Effector memory CD4-positive, alpha-beta T cell (primary cell): ENCODE results near the gene HOTAIR.

Experiments
- DNase-seq, 3 donors: peaks; one replicate each; pipeline ENCODE4 v3.0.0-alpha.2; 2020
- H3K27ac ChIP-seq: 2 replicates; pipeline ENCODE4 v1.7.0; 2013; ENCODE audit warnings: mild to moderate bottlenecking, low read length, moderate library complexity; ENCODE audit not compliant: insufficient read depth, poor library complexity, severe bottlenecking
- H3K27me3 ChIP-seq: replicated peaks from 2 replicates; pipeline ENCODE4 v1.7.0; 2013; ENCODE audit warnings: mild to moderate bottlenecking, low read length; ENCODE audit not compliant: insufficient read depth, control insufficient read depth, poor library complexity, severe bottlenecking
- H3K36me3 ChIP-seq: 2 replicates; pipeline ENCODE4 v1.7.0; 2013; ENCODE audit warnings: mild to moderate bottlenecking, low read length, moderate library complexity; ENCODE audit not compliant: control insufficient read depth, insufficient read depth
- H3K4me1 ChIP-seq: 2 replicates; pipeline ENCODE4 v1.7.0; 2013; ENCODE audit warnings: low read length, mild to moderate bottlenecking; ENCODE audit not compliant: control insufficient read depth, insufficient read depth, poor library complexity, severe bottlenecking
- H3K4me3 ChIP-seq: 2 replicates; pipeline ENCODE4 v1.7.0; 2013; ENCODE audit warnings: low read length, low read depth, mild to moderate bottlenecking; ENCODE audit not compliant: insufficient read depth, poor library complexity, severe bottlenecking
- H3K9me3 ChIP-seq: 2 replicates; pipeline ENCODE4 v1.7.0; 2013; ENCODE audit warnings: mild to moderate bottlenecking, low read length, moderate library complexity; ENCODE audit not compliant: control insufficient read depth

HOTAIR gene

DNA sequence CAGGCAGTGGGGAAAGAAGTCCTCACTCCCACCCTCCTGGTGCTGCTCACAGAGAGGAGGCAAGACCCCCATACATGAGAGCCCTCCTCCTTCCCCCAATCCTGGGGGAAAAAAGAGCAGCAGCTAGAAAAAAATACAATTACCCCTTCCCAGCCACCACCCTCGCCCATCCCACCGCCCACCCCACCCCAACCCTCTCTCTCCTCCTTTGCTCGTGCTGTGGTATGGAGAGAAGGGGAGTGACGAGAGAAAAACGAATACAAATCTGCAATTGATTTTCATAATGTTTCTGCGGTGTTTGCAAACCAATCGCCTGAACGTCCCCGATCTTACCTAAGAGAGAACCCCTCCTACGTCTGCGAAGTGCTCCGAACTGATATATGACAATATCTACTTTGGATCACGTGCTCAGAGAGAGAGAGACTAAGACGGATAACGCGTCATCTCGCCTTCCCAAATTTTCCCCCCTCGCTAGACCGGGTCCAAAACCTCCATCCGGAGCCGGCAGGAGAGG lies 2.0 kb downstream of the HOTAIR start, which contains the start of gene HOXC11:
Gene HOXC11, plus strand, starts transcription at position 405 of the 514 bp plus-strand sequence. CDS start 116 bp downstream, outside the sequence.
- H3K4me3 ChIP-seq: no peak within 1 kb of the TSS
- DNase-seq: no peak
- no peaks in the 10 kb centered on the region for H3K9me3 ChIP-seq
- H3K27ac ChIP-seq: no peak within 1 kb of the TSS
- peaks cover 27% of the 10 kb centered on the region for H3K4me1 ChIP-seq
- no peaks in the 10 kb centered on the region for H3K36me3 ChIP-seq
- peaks cover 93% of the 10 kb centered on the region for H3K27me3 ChIP-seq

DNA sequence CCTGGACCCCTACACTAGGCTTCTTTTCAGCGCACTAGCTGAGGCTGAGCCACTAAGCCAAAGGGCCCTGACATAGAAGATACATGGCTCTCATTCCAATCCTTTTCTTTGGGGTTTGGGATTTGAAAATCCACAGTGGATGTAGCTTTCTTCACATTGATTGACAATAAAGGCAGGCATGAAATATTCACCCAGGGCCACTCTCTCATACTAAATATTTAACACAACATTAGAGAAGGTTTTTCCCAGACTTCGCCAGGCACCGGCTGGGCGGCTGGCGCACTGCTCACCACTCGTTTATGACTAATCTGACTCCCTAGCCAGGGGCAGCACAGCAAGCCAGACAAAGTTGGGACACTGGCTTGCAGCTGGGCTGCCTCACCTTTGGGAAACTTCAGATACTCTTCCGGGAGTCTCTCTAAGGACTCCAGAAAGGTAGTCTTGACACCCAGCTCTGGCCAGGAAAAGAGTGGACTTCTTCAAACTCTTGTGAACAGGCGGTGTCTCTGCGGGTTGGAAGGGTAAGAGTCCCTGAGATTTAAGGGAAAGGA lies 2.5 kb downstream of the HOTAIR start:
- no peak overlapping the region for H3K4me3 ChIP-seq
- no peak for DNase-seq
- no peaks in the 10 kb centered on the region for H3K9me3 ChIP-seq
- H3K27me3 ChIP-seq: peaks cover 93% of the 10 kb centered on the region
- no peak overlapping the region for H3K27ac ChIP-seq
- no peaks in the 10 kb centered on the region for H3K36me3 ChIP-seq
- peaks cover 25% of the 10 kb centered on the region for H3K4me1 ChIP-seq

DNA sequence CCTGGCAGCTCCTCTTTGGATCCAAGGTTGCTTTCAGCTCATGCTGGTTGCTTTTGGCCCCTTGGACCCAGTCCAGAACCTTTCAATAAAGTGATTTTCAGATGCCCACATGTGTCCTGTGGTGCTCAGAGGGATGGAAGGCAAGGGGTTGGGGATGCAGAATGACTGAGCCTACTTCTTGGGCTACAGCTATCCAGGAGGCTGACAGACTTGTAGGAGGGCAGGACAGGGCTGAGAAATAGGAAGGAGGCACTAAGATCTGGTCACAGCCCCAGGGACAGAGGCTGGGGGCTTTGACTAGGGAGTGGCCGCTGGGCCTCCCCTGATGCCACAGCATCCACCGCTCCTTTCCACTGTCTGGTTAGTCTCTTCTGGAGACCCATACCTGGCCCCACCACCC lies 3.1 kb downstream of the HOTAIR start:
- Histone ChIP-seq H3K4me3 (no peak overlapping the region), H3K4me1 (peaks cover 30% of the 10 kb centered on the region), H3K27me3 (peaks cover 93% of the 10 kb centered on the region), H3K36me3 (no peaks in the 10 kb centered on the region), H3K9me3 (no peaks in the 10 kb centered on the region), H3K27ac (no peak overlapping the region)
- DNase-seq: no peak

DNA sequence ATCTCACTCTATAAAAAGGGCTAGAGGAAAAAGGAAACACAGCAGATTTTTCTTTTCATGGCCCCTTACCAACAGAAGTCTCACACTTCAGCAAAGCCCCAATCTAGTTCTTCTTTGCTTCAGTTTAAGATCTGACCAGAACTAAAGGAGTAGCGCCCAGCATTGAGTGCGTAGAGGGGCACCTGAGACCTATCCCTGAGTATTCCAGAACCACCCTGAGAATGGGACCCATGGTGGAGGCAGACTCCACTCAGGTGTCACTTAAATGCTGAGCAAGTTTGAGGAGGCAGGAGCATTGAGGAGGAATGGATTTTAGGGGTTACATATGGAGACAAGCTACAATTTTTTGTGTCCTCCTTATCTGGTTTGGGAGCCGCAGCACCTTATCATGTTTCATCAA lies 3.6 kb downstream of the HOTAIR start:
- Histone ChIP-seq H3K4me3 (no peak overlapping the region), H3K9me3 (no peaks in the 10 kb centered on the region), H3K27me3 (peaks cover 93% of the 10 kb centered on the region), H3K4me1 (peaks cover 35% of the 10 kb centered on the region), H3K27ac (no peak overlapping the region), H3K36me3 (no peaks in the 10 kb centered on the region)
- no peak for DNase-seq

DNA sequence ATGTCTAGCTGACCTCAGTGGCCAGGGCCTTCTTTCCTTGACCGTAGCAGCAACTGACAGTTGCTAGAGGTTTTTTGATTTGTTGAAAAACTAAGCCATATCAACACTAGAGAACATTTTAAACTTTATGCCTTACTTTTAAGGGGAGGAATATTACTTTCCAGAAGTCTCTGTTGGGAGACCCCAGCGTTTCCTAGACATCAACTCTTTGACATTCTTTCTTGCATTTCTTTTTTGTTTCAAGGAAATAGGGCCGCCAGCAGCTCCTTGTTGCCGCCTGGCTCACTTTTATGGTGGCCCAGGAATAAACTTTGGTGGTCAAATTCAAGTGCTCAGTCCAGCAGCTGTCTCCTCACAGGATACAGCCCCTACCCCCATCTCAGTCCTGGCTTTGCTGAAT lies 4.3 kb downstream of the HOTAIR start:
- Histone ChIP-seq H3K36me3 (no peaks in the 10 kb centered on the region), H3K27me3 (peaks cover 94% of the 10 kb centered on the region), H3K9me3 (no peaks in the 10 kb centered on the region), H3K4me1 (peaks cover 41% of the 10 kb centered on the region), H3K27ac (no peak overlapping the region), H3K4me3 (no peak overlapping the region)
- no peak for DNase-seq

DNA sequence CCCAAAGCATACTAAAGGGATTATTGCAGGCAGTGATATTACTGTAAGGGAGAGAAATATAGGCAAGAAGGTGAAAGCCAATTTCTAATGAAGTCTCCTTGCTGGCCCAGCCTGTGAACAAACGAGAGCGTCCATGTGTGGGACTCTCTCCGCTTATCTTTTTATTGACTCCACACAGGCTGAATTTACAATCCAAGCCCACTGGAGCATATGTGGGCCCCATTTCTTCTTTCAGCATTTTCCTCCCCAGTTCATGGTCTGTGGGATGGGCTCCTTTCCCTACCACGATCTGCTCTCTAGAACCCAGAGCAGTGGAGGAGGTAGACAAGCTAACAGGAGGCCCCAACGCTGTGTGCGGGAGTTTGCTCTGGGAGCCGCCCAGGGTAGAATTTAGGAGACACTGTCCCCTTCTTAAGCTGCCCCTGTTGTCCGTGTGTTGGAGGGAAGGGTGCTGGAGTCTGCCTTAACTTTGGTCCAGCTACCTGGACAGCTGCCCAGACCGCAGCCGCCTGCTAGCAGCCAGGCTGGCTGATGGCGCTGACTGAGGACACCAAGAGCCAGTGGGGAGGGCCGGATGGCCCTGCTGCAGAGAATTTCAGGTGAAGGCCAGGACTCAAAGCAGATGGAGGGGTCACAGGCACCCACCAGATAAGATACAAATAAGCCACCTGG lies 5.0 kb downstream of the HOTAIR start:
- Histone ChIP-seq H3K27ac (no peak overlapping the region), H3K36me3 (no peaks in the 10 kb centered on the region), H3K4me3 (no peak overlapping the region), H3K9me3 (no peaks in the 10 kb centered on the region), H3K4me1 (peaks cover 35% of the 10 kb centered on the region), H3K27me3 (peaks cover 92% of the 10 kb centered on the region)
- no peak for DNase-seq

DNA sequence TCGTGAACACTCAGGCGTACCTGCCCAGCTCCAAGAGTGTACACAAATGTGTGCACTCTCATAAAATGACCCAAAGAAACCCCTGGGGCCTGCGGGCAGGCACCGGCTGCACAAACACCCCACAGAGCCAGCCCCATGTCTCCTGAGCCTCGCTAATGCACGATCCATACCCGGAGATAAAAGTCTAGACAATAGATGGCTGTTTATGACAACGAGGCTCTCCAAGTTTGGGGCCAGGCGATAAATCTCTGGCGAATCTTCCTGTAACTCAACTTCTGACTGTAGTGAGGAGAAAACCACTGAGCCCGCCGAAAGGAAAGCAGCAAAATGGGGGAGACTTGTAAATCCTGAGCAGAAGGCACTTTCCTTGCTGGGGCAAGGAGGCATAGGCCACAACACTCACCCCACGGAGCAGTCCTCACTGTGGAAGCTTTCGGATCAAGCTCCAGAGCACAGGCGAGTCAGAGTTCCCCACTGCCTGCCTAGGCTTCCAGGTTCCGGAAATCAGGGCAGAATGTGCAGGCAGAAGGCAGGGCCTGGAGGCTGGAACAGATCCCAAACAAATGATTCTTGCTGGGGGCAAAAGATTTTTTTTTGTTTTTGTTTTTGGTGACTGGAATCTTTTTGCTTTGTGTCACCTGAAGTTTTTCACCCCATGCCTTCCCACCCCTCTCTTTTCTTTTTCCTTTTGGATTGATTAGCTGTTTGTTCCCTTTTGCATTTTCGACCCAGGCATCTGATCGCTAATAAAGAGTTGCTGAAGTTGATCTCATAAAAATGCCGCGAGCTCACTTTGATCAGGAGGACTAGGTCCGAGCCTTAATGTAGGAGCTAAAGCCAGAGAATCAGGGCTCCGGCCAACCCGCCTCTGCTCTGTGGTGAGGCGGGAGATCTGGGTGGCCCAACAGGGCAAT lies 6.3 kb downstream of the HOTAIR start:
- H3K27ac ChIP-seq: no peak overlapping the region
- no peak overlapping the region for H3K4me3 ChIP-seq
- DNase-seq: no peak
- peaks cover 91% of the 10 kb centered on the region for H3K27me3 ChIP-seq
- H3K36me3 ChIP-seq: no peaks in the 10 kb centered on the region
- H3K9me3 ChIP-seq: no peaks in the 10 kb centered on the region
- H3K4me1 ChIP-seq: peaks cover 28% of the 10 kb centered on the region

DNA sequence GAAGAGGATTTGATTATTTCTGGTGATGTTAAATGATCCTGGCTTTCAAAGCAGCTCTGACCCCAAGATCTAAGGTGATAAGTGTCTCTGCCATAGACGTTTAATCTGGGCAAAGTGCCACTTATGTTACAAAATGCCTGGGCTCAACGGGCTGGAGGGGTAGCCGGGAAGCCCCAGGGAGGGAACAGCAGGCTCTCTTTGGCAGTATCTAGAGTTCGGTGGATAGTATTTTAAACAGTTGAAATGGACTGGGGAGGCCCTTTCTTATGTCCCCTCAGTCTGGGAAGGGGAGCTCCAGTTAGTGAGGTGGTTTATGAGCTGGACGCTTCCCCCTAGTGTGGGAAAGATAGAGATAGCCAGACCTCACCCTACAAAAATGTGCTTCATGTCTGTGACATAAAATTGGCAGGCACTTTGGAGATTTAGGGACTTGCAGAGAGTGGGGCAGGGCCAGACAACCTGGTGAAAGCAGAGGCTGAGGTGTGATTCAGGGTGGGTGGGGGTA lies 7.3 kb downstream of the HOTAIR start:
- no peak for DNase-seq
- Histone ChIP-seq H3K27me3 (peaks cover 92% of the 10 kb centered on the region), H3K9me3 (no peaks in the 10 kb centered on the region), H3K4me3 (no peak overlapping the region), H3K4me1 (peaks cover 23% of the 10 kb centered on the region), H3K27ac (no peak overlapping the region), H3K36me3 (no peaks in the 10 kb centered on the region)

DNA sequence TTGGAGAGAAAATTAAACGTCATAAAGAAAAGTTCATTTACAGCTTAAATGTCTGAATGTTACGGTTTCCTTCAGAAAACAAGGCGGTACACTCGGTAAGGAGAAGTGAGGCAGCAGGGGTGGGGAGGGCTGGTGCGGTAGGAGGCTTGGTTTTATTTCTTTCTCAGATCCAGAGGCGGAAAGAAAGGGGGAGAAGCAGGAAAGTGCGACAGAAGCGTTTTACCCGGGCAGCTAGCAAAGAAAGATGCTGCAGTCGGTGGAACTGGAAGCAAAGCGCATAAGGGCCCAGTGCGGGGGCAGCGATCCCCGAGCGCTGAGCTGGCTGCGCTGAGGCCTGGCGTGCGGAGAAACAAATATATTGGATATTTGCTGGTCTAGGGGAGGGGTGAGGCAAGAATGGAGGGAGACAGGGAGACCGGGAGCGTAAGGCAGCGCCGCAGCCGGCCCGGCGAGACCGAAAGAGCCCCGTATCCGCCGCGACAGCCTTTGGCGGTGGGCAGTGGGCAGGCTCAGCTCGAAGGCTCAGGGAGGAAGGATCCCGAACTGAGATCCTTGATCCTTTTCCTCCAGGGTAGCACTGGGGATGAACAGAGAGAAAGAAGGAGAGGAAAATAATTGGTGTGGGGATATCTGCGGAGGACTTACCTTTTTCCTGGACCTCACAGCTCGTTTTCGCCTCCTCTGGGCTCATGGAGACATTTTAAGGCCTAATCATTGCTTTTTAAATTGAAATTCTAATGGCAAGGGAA lies 8.2 kb downstream of the HOTAIR start:
- Histone ChIP-seq H3K4me3 (no peak overlapping the region), H3K4me1 (peaks cover 23% of the 10 kb centered on the region), H3K36me3 (no peaks in the 10 kb centered on the region), H3K27me3 (peaks cover 89% of the 10 kb centered on the region), H3K9me3 (no peaks in the 10 kb centered on the region), H3K27ac (no peak overlapping the region)
- no peak for DNase-seq
